Spleen (tissue), 7 donors: Measurements from ENCODE around the gene SMIM45.

Source experiments
- POLR2AphosphoS5 ChIP-seq, 3 donors: sonication (generic); formaldehyde crosslinking; IDR thresholded peaks; one replicate each; pipeline ENCODE4 v1.5.1; 2017; ENCODE audit warnings: antibody characterized with exemption in 3 of 3
- TF ChIP-seq, protein P1 (sequence below), 11 experiments: fragments of 200-600 bp in 7 of 11; fragments of 450-650 bp in 4 of 11; sonication (generic) in 4 of 11; IDR thresholded peaks in 8 of 11; conservative IDR thresholded peaks in 3 of 11; 1 replicate in 7 of 11; 2 replicates in 4 of 11; pipeline versions ENCODE4 v1.4.0 to v1.8.0; 2016 to 2021; ENCODE audit warnings: antibody characterized with exemption in 11 of 11, inconsistent platforms in 4 of 11, mild to moderate bottlenecking in 1 of 11
- donor health status: DM: no; HTN: no; CAD: no; lungs with moderate emphysema.
- donor health status: DM: no; HTN: no; CAD: no.
- donor health status: DM: no; HTN: no; CAD: no.

GRCh38 chr22:41929418-41929810 is 22.5 kb upstream of the SMIM45 start:
- TF ChIP-seq, protein P1, sequence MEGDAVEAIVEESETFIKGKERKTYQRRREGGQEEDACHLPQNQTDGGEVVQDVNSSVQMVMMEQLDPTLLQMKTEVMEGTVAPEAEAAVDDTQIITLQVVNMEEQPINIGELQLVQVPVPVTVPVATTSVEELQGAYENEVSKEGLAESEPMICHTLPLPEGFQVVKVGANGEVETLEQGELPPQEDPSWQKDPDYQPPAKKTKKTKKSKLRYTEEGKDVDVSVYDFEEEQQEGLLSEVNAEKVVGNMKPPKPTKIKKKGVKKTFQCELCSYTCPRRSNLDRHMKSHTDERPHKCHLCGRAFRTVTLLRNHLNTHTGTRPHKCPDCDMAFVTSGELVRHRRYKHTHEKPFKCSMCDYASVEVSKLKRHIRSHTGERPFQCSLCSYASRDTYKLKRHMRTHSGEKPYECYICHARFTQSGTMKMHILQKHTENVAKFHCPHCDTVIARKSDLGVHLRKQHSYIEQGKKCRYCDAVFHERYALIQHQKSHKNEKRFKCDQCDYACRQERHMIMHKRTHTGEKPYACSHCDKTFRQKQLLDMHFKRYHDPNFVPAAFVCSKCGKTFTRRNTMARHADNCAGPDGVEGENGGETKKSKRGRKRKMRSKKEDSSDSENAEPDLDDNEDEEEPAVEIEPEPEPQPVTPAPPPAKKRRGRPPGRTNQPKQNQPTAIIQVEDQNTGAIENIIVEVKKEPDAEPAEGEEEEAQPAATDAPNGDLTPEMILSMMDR (IDR thresholded peaks at IDR 0.05 in 8 of 11, conservative IDR thresholded peaks at IDR 0.05 in 3 of 11): no peak
- TF ChIP-seq POLR2AphosphoS5 (IDR thresholded peaks at IDR 0.05): no peak
